ENCODE measurements around the gene CCDC77.

CCDC77 gene

GRCh38 chr12:454833-455232, 53.4 kb downstream of the CCDC77 start:
- DNase-seq = no peak

- no peak for DNase-seq
These were observed 54.4 kb downstream of the CCDC77 start for GRCh38 chr12:455821-456220.

DNA sequence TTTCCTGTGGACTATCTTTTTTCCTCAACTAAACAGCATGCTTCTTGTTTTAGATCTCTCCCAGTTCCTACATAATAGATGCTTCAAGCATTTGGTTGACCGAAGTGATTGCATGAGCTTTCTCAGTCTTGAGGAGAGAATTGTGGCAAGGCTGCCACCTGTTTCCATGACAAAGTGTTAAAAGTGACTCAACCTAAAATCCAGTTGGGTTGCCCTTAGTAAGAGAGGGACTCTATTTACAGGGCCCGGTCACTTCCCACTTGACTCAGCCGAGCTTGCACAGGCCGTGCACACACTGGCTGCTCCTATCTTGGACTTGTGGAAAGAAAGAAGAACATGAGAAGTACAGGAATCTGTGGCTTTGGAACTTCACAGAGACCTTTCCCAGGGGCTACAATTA, 56.2 kb downstream of the CCDC77 start:
- no peak for DNase-seq

DNA sequence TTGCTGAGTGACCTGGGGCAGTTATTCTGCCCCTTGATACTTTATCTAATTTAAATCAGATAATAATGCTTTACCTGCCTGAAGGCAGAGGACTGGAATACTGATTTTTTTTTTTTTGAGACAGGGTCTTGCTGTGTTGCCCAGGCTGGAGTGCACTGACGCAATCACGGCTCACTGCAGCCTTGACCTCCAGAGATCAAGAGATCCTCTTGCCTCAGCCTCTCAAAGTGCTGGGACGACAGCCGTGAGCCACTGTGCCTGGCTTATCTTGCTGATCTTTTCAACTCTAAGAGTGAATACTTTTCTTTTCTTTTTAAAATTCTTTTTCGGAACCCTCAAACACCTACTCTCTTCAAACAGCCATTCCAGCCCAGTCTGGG, 57.6 kb downstream of the CCDC77 start:
- DNase-seq = no peak

DNA sequence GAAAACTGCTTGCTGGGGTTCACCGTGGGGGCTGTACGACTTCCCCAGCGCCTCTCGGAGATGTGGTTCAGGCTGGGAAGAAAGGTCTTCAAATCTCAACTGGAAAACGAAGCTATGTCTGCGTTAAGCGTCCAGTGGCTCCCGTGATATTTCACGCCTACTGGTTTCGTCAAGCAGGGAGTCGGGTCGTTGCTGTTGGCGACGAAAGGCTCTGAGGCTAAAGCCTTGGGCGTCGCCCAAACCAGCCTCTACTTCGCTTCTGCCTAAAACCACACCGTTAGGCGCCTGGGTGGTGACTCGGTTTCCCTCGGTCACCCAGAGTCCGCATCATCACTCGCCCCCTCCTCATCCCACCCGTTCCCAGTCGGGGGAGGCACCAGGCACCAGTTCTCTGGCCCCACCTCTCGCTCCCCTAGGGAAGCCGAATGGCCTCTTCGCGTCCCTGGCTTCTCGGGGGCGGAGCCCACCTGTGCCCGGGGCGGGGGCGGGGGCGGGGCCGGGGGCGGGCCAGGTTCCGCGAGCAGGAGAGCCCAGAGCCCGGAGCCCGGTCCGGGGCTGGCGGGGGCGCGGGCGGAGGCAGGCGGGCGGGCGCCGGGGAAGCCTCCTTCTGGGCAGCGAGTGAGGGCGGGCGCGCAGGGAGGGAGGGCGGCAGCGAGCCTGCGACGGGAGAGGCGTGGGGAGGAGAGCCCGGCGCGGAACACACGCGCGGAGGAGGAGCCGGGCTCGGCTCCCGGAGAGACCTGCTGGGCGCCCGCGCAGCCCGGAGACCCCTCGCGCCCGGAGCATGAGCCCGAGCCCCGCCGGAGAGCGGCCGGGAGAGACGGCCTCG, 58.2 kb downstream of the CCDC77 start, which contains the start of gene B4GALNT3:
Gene B4GALNT3, plus strand, starts transcription at position 510 of the 829 bp plus-strand sequence. CDS start 438 bp downstream, outside the sequence.
- peak; percentile 17 for DNase-seq

DNA sequence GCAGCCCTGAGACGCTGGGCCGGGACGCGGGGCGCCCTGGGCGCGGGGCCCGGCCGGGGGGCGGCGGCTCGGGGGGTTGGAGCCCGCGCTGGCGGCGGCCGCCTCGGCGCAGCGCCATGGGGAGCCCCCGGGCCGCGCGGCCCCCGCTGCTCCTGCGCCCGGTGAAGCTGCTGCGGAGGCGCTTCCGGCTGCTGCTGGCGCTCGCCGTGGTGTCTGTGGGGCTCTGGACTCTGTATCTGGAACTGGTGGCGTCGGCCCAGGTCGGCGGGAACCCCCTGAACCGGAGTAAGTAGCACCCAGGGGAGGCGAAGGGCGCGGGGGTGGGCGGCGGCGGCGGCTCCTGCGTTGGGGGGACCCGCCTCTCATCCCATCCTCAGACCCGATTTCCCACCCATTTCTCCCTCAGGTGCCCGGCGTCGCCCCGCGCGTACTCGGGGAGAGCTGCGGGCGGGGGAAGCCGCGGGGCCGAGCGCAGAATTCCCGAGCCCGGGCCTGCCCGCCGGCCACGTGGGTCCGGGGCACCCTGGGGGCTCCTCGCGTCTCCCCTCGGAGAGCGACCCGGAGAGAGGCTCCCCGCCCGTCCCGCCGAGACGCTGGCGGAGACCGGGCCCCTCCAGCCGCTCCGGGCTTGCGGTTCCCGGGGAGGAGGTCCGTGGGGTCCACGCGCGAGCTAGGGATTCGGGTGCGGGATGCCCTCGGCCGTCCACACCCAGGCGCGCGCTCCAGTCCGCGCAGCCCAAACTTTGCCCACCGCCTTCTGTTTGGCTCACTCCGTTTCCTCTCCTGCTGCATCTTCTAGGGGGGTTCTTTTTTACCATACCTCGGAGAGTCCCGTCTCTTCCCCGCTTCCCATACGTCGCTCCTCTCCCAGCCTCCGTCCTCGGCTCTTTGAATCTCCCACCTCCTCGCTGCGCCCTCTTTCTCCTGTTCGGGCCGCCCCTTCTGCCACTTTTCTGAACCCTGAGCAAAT, 59.1 kb downstream of the CCDC77 start:
- DNase-seq = no peak

DNA sequence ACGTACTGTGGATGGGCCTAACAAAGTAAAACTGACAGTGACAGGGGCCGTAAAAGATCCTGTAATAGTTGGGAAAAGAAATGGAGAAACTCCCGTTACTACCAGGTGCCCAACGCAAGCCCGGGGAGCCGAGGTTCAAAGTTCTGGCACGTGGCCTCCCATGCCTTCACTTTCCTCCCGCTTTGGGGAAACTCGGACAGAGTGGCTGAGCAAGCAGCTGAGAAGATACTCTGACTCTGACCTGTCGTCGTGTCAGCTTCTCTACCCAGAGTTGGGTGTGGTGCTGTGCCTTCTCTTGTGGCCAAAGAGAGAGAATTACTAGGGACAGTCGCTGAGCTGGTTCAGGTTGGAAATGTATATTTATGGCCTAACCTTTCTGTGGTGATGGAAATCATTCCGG, 60.0 kb downstream of the CCDC77 start:
- no peak for DNase-seq

- no peak for DNase-seq
These were observed 61.7 kb downstream of the CCDC77 start for GRCh38 chr12:462936-463705.

- no peak for DNase-seq
These were observed 63.2 kb downstream of the CCDC77 start for GRCh38 chr12:464484-465267.

- DNase-seq = no peak
These were observed 64.6 kb downstream of the CCDC77 start for GRCh38 chr12:466039-466438.

GRCh38 chr12:466762-467161, 65.3 kb downstream of the CCDC77 start:
- no peak for DNase-seq

DNA sequence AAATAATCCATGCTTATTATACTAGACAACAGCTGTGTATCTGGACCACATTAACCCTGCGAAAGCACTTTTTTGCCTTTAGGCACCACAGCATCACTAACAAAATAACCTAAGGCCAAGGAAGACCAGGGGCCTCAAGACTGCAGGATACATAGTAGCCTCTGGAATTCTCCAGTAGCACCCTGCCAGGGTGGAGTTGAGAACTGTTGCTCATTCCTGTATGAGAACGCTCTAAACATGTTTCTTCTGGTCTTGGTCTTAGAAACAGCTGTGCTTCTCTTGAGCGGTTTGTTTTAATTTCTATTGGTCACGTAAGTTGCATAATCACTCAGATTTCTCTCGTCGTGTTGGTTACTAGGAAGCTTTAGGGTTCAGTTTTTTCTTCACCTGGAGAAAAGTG, 66.1 kb downstream of the CCDC77 start:
- DNase-seq = no peak

DNA sequence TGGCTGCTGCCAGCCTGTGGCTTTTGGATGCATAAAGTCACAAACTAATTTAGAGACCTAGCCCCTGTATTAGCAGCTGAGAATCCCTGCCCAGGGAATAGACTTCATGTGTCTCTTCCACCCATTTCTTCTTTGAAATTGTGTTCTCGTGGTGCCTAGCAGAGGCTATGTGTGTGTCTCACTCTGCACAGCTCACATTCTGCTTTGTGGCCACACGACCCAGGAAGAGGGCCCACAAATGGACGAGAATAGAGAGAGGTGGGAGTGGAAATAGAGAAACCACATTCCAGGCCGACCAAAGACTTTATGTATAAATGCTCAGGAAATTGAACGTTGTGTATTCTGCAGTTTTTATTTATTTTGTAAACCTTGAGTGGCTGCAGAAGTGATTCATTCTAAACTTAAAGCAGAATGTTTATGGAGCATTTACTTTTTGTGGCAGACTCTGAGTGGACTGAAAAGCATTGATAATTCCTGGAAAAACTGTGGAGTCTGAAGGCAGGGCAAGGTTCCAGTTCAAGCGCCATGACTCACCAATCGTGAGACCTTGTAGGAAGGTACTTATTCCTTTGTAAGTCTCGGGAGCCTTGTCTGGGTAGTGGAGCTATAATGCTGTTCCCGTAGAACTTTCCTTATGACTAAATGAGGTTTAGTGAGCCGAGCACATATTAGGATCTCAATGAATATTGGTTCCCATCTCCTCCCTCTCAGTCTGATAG, 67.4 kb downstream of the CCDC77 start:
- DNase-seq = no peak

- no peak for DNase-seq
These were observed 68.7 kb downstream of the CCDC77 start for GRCh38 chr12:470133-470532.

- no peak for DNase-seq
These were observed 71.8 kb downstream of the CCDC77 start for GRCh38 chr12:473198-473597.

DNA sequence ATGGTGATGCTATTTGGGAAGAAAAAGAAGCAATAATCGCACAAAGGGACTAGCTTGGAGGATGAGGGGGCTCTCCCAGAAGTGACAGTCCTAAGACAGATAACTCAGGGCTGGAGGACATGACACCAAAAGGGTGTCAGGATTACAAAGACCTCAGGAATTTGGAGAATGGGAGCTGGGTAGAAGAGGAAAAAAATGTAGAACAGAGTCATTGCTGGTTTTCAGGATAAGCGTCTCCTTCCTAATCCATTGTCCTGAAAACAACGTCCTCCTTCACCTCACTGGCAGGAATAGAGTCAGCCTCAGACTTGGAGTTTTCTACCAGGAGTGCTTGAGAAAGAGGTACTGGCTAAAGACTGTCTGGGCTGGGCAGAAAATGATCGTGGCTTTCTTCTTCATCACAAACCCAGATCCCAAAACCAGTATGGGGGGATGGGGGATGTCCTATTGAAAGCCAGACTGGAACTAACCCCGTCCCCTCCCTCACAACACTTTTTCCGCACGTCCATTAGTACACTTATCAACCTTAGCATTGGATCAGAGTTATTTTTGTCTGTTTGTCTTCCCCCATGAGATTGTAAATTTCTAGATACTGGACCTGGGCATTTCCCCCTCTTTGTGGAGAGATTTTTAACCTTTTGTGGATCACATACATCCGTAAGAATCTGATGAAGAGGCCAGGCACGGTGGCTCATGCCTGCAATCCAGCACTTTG, 72.6 kb downstream of the CCDC77 start:
- no peak for DNase-seq

DNA sequence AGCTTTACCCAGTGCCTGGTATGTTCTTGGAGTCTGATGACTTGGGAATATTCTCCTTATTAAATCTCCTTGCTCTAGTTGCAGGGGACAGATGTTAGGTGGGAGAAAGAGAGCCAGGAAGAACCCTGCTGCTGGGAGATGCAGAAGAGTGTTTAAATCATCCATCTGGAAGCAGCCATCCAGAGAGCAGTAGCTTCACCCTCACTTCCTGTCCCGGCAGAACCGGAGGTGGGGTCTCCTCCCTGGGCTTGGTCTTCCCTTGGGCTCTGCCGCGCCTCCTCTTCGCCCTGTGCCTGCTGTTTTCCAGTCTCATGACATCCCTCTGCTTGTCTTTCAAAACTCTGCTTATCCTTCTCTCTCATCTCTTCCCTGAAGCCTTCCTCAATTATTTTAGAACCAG, 73.8 kb downstream of the CCDC77 start:
- DNase-seq = no peak

DNA sequence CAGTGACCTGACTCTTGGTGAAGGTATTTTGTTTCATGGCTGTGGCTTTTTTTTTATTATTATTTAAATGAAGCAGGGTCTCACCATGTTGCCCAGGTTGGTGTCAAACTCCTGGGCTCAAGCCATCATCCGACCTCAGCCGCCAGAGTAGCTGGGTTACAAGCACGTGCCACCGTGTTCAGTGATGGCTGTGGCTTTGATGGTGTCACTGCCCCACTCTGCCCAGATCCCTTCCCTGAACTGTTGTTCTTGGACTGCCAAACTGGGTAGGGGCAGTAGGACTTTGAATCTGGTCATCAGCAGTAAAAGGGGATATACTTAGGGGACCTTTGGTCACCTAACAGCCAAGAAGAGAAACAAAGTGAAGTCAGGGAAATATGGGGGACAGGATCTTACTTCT, 77.7 kb downstream of the CCDC77 start:
- no peak for DNase-seq

DNA sequence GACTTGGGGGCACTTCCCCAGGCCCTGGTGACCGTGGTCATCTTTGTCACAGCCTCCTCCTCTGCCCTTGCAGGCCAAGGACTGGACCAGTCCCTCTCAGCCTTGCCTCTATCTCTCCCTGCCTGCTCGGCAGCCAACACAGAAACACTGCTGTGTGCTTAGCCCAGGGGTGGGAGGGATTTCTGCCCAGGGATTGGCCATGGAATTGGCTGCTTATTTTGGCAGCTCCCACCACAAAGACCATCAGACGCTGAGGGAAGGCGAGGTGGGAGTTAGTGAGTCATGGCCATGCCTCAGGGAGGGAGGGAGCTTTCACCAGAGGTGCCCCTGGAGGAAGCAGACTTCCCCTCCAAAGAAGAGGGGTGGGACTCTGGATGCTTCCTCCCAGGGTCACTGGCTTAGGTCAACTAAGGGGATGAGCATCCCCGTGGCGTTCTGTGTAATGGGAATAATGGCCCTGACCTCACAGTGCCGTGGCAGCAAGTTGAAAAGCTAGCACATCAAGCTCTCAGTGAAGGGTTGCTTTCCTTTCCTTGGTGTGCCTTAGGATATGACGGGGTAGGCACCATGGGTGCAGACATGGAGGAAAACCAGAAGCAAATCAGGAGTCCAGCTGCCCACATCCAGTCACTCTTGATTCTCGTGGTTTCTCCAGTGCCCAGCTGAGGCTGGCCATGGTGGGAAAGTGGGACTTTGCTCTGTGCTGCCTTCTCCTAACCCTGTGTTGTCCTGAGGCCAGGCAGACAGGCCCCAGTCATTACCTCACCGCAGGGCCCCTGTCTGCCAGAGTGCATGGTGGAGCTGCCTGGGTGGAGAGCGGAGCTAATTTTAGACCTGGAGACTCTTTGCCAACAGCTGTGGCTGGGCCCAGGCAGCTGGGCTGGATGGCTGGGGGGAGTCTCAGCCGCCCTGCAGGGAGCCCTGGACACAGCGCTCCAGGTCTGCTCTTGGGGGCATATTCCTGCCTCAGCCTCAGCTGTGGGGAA, 79.7 kb downstream of the CCDC77 start:
- no peak for DNase-seq

DNA sequence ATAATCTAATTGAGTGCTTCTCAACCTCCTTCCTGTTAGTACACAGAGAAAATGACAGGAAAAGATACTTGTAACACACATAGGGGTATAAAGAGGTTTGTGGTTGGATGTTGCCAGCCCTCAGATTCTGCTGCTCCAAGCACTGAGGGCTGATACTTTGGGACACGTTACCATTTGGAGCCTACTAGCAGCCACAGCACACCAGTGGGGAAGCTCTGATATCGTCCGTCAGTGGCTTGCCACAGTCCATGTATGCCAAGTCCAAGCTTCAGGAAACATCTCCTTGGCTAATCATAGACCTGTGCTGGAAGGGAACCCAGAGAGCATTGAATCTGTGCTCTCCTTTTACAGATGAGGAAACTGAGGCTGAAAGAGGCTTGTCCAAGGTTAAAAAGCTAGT, 80.6 kb downstream of the CCDC77 start:
- DNase-seq = no peak

Data from hematopoietic multipotent progenitor cell treated with erythropoietin and hydrocortisone succinate and interleukin-3 and kit ligand, for 8 days (in vitro differentiated cells).